NCI-H2196 treated with DMSO at 0.1 percent for 48 hours (cell line): ENCODE results near the gene APPL2.

Source experiments
- DNase-seq: peaks from one replicate; lab custom pipeline; 2025; ENCODE audit not compliant: unreplicated experiment; lab: John Stamatoyannopoulos, UW

The APPL2 gene

DNA sequence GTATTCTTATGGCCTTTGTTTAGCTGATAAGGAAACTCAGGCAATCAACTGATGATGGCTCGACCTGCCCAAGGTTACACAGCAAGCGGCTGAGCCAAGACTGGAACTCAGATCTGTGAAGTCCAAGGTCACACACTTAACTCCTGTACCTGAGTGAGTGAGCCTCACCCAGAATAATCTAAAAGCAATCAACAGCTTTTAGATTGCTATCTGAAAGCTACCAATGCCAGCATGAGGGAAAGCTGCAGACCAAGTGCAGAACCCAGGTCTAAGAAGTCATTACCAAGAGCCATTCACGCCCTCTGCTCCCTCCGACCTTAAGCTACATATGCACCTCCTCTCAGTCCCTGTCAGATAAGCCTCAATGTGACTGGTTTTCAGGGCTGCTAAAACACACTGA is 12.1 kb downstream of the APPL2 start:
- no peak for DNase-seq

DNA sequence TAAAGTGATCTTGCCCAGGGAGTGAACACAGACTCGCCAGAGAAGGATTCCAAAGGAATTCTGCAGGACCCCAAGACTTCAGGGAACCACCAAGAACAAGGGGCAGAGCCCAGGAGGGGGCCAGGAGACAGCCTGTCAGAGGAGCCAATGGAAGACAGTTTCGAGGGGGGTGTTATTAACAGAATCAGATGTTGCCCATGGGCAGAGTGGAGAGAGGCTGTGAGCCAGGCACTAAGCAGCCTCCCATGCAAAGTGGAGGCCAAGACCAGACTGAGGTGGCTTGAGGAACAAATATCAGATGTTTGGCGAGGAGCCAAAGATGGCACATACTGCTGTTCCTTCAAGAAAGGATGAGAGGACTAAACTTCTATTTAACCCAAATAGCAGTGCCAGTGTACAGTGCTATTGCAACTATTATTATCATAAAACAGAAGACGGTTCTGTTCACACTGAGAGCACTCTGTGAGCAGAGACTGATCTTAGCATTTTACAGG is 12.6 kb downstream of the APPL2 start:
- DNase-seq = no peak

DNA sequence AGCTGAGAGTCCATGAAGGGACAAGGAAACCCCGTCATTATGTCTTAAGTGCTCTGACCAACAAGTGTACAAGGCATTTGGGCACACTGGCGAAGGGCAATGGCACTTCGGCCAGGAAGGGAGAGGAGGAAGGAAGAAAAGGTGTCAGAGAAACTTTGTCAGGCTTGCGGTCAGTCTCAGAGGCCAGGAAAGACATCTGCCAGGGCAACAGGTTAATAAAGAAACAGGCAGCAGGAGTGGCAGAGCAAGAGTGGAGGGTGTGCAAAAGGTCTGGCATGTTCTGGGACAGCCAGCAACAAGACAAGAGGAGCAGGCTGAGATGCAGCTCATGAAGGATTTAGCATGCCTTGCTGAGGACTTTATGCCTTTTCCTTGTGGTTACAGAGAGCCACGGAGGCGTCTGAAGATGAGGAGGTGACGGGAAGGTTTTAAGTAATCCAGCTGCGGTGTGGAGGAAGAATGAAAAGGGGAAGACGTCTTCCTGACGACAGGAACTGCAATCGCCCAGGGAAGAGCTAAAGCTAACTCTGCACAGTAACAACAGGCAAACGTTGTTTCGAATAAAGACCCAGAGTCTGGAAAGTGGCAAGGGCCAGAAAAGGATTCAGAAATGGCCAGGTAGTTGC is 13.1 kb downstream of the APPL2 start:
- DNase-seq = no peak

DNA sequence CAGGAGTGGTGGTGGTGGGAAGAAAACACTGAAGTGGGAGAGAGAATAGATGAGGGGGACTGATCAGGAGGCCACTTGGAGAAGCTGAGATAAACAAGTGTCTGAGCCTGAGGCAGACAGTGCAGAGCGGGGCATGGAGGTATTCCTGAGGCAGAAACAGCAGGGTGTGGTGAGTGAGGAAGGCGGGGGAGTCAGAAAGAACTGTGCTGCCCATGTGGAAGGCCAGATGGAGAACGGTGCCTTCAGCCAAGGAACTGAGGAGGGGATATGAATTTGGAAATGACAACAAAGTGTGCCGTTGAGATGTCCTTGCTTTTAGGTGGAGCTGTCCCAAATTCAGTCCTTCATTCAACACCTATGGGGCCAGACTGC is 13.7 kb downstream of the APPL2 start:
- no peak for DNase-seq

DNA sequence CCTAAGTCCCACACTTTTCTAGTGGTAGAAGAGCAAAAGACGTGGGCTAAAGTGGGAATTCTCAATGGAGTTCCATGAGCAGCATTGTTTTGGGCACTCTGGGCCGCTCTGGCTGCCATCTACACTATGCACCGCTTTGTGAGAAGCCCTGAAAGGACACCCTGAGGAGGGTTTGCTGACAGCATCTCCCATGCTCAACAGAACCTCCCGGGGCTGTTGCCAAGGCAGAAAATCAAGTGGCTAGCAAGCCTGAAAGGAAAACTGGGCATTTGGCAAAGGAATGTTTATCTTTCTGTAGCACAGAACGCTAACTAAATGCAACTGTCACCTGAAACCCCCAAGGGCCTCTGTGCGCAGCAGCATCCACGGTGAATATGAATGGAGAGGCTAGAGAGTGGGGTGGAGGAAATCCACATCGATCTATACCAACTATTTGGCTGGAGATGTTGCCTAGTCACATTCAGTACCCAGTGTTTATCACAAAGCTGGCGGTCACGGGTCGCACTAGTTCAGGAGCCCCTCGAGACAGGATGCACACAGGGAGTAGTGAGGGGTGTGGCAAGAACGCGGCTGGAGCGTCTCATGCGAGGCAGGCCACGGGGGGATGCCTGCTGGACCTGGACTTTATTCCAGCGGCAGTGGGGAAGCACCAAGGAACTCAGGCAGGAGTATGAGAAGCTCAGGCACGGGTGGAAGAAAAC is 14.2 kb downstream of the APPL2 start:
- peak; percentile 48 for DNase-seq

DNA sequence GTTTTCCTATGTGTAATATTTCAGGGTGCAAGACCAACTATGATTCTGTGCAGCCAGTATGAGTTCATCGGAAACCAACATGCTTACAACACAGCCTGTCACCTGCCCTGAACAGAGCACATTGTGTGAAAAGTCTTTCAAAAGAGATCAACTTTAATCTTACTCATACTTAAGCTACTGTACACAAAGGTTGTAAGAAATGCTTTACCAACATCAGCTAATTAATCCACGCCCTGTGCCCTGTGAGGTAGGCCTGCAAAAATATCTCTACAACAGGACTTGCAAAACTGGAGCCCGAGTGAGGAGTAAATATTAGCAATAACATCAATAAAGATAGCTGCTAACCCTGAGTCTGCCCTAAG is 15.1 kb downstream of the APPL2 start:
- DNase-seq = no peak

DNA sequence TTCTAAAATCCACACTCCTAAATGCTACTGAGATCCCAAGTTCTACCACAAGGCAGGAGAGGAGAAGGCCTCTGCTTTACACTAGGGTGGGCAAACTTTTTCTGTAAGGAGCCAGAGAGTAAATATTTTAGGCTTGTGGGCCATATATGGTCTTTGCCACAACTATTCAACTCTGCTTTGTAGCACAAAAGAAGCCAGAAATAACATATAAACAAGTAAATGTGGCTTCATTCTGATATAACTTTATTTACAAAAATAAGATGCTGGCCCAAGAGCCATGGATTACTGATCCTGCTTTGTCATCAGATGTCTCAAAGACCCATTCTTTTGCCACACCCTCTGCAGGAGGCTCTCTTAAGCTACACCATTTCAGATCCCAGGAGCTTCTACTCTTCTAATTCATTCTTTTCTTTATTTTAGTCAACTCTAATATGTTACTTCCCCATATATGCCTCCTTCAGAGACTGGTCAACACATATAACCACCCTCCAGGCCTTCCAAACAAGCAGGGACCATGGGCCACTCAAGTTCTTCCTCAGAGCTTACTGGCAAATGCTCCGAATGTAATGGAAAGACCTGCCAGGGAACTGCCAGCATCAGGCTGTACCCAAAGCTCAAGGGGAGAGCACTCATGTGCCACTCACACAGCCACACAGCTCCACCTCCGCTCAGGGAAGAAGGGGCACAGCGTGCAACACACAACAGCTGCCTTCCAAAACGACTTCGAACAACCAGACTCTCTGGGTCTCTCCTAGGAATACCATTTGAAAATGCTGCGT is 15.6 kb downstream of the APPL2 start:
- DNase-seq = no peak

DNA sequence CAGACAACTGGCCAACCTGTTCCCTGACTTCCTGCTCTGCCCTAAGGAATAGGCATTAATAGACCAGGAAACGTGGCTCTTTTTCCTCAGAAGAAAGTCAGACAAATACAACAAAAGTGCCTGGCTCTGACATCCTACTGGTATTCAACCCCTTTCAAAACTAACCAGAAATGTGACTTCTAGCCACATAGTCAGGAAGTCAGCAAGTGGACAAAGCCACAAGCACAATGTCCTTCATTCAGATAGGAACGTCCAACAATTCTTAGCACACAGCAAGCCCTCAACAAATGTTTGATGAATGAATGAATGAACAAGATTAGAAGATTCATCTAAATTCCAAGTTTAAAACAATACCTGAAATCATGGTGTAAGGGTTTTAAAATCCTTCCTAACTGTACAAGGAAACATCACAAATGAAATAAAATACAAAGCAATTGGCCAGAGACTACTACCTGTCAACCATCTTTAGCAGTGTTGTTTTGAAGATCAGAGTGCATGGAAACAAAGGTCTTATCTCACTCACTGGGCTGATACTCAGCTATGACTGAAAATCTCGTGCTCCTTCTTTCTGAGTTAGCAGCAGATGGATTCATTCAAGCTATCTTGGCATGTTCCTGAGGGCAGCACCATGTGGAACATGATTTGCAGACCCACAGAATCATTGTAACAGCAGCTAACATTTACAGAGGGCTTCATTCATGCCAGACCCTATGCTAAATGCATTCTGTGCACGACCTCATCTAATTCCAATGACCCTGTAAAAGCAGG is 16.5 kb downstream of the APPL2 start:
- no peak for DNase-seq

DNA sequence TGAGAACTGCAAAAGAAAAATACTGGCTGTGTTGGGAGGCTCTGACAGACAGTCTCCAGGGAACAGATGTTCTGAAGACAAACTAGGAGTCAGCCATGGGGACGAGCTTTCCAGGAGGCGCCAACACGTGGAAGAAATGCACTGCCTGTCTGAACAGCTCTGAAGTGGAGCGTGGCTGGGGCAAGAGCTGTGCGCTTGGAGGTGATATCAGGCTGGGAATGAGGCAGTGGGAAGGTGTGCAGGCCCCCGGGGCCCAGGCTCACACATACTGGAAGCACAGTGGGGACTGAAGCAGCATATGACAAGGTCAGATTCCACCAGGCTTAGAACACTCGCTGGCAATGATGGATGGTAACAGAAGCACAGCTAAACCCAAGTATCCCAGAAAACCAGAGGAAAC is 17.5 kb downstream of the APPL2 start:
- DNase-seq = no peak

DNA sequence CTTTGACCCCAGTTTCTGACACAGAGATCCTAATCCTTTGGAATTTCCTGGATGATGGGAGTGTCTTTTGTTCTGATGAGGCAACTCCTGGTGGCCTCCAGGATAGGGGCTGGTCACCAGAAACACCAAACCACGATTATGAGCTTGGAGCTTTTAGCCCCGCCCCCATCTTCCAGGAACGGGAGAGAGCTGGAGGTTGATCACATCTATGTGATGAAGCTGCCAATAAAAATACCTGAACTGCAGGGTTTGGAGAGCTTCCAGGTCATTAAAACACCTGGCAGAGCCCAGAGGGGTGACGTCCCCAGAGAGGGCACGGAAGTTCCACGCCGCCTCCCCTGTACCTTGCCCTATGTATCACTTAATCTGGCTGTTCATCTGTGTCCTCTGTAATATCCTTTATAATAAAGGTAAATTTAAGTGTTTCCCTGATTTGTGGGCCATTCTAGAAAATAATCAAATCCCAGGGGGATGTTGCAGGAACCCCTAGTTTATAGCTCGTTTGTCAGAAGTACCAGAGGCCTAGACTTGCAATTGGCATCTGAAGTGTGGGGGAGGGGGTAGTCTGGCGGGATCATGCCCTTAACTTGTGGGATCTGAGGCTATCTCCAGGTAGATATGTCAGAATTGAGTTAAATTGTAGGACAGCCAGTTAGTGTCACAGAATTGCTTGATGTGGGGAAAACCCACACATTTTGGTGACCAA is 21.2 kb downstream of the APPL2 start:
- DNase-seq = no peak

DNA sequence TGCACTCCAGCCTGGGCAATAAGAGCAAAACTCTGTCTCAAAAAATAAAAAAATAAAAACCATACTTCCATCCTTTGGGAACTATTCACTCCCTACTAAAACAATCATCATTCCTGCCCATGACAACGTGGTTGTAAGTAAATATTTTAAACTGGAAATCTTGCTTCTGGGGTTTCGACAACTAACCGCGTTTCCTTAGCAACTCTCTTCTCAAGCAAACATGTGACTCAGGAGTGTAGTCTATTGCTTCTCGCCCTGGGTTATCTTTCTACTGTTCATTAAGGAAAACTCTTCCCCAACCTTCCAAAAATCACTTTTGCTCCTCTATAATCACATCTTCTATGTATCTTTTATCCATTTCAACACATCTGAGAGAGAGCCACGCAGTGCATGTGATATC is 21.8 kb downstream of the APPL2 start:
- no peak for DNase-seq

DNA sequence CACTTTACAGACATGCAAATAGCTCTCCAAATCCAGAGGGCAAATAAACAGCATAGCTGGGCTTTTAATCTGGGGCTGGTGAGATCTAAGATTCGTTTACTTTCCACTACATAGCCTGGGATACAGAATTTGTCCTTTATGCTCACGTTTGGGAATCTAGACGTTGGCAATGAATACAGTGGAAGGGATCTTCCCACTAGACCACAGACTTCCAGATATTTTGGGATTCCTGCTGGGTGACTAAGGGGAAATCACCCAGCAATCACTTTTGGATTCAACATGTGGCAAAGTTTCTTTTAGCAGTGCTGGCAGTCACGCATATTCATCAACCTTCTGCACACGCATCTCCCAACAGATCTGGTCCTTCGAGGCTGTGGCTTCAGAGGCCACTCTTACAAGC is 23.5 kb downstream of the APPL2 start:
- no peak for DNase-seq

DNA sequence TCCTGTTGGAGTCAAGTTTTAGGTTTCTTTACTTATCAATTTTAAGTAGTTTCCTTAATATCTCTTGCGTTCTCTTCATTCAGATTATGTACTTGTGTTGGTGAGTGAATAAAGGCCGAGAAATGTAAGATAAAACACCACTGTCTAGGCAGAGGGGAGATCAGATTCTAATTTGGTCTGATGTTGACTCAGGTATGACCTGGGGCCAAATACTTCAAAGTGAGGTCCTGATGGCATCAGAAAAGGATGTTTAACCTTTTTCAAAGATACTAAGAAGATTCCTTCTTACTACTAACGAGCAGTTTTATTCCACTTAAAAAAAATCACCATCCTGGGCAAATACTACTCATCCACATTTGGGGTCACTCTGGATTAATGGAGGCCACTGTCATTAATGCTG is 26.9 kb downstream of the APPL2 start:
- DNase-seq = no peak

DNA sequence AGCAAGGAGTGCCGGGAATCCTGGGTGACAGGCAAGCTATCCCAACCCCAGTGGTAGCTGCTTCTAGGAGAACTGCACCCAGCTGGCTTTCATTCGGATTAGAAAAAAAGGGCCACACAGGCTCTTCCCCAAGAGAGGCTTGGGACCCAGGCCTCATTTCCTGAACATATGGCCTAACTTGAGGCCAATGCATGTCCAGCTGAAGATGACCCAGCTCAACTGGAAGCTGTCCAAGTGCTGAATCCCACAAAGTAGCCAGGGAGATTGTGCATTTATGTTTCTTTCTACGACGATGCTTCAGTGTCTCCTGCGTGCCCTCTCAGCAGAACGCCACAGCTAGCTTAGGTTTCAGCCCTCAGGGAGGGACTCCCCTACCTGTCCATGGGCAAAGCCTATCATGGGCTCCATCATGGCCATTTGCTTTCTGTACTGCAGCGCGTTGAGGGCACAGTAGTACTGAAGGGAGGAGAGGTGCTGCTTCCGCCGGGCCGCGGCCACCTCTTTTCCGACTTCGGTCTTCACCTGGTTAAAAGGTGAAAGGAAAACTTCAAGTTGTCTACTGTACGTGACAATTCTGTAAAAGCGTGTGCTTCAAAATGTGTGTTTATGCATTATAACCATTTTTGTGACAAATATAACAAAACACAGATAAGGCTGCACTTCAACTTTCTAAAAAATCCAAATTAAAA is 29.1 kb downstream of the APPL2 start:
- DNase-seq = no peak

DNA sequence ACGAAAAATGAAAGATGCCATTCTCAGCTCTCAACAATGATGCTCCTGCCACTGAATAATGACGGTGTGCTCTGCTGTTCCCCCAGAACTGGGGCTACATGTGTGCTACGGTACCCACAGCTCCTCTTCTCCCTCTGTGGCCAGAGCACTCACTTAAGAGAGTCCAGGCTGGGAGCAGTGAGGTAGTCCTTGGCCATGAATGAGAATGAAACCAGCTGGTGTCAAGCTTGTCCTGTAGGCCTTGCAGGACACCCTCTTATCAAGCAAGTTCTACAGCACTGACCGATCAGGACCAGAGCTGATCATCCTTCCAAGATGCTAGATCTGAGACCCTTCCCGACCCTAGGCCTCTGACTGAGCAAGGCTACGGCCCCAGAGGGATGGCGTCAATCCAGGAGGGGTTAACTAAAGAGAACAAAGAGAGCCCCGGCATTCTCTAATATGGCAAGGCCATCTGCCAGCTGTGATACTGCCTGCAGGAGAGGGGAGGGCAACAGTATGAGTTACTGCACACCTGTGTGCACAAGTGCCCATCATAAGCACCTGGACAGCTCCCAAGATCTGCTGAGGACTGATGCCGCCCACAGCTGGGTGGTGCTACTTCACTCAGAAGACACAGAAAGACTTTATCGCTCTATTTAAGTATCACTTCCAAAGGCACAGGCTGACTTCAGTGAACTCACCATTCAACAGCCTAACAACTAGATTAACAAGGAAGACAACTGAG is 30.5 kb downstream of the APPL2 start:
- DNase-seq = peak; percentile 65

DNA sequence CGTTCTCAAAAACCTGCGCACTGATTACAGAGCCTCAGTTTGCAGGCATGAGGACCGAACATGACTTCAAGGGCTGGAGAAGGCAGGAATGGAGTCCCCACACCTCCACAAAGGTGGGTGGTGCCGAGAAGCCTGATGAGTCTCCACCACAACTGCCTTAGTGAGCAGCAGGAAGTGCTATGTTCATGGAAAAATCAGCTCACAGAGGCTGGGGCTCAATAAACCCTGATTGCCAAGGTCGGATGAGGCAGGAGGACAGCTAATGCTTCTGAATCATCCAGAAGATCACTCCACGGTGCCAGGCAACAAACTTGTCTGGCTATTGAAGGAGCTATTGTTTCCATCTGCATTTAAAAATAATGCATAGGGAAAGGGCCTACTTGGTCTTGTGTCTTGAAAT is 31.1 kb downstream of the APPL2 start:
- no peak for DNase-seq

DNA sequence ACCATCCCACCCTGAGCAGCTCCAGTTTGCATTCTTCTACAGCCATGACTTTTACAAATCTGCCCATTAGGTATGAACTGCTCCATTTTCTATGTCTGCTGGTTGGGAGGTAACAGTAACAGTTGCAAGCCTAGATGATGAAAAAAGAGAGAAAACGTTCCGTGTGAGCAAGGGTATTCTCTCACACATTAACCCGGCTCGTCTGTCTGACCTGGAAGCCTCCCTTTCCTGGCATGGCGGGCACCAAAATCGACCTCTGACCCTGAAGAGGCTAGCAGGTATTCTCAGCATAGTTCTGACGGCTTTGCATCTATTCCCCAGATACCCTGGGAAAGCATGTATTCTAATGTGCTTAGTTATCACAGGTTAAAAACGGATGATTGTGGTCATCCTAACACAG is 31.8 kb downstream of the APPL2 start:
- no peak for DNase-seq

DNA sequence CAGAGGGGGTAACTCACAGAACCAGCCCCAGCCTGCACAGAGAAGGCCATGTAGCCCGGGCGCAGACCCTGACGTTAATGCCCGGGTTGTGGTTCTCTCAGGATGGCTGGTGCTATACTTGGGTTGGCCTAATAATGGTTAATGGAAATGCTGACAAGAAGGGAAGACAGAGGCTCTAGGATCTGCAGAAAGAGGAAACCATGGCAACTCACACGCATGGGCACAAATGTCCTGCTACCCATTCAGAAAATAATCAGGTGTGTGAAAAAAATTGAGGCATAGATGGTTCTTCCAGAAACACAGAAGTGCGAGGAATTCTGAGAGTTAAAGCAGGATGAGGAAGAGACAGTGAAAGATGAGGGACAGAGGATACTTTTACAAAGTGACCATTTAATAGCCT is 33.8 kb downstream of the APPL2 start:
- no peak for DNase-seq

DNA sequence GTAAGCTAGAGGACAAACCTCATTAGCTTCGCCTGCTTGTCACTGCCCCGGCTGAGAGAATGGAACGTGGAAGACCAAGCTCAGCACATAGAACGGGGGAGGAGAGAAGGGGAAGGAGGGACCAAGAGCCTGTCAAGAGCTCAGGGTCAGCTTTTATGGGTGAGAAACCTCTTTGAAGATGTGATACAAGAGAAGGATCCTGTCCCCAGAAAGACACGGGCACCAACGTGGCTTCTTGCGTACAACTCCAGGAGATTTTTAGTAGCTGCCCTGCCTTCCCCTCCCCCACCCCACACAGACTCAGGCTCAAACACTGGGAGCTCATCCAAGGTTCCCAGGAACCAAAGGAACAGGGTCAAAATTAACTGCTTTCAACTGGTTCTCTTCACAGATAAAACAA is 34.7 kb downstream of the APPL2 start:
- no peak for DNase-seq

DNA sequence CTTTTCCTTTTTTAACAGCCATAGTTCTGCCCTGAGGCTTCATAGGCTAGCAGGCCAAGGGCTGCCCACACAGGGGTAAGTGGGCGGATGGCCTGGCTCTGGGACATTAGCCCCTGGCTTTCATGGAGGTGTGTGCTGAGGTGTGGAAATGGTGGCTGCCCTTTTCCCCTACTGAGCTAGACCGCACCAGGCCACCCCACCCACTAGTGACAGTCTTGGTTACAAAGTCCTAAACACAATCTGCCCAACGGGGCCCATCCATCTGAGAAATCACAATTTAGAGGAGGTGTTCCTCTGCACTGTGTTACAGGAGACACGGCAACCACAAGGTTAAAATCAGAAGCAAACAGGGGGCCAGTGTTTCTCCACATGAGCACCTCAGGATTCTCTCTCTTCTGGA is 35.6 kb downstream of the APPL2 start:
- DNase-seq = no peak
